ENCODE measurements around the gene FOXN1.

The FOXN1 gene

DNA sequence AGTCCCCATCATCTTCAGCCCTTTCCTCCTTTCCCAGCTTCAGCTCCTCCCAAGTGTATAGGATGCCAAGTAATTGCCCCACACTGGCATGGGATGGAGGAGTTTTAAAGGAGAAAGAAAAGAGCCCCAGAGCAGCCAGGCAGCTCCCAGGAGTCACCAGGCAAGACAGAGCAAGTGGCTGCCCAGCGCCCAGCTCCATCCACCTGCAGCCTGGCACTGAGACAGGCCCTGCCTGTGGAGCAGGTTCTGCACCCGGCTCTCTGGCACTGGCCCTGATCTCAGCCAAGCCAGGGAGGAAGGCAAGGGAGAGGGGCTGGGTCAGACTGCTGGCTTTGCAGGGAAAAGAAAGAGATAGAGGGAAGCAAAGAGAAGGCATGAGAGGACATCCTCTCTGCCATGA is 21.7 kb downstream of the FOXN1 start:
- DNase-seq: no peak

DNA sequence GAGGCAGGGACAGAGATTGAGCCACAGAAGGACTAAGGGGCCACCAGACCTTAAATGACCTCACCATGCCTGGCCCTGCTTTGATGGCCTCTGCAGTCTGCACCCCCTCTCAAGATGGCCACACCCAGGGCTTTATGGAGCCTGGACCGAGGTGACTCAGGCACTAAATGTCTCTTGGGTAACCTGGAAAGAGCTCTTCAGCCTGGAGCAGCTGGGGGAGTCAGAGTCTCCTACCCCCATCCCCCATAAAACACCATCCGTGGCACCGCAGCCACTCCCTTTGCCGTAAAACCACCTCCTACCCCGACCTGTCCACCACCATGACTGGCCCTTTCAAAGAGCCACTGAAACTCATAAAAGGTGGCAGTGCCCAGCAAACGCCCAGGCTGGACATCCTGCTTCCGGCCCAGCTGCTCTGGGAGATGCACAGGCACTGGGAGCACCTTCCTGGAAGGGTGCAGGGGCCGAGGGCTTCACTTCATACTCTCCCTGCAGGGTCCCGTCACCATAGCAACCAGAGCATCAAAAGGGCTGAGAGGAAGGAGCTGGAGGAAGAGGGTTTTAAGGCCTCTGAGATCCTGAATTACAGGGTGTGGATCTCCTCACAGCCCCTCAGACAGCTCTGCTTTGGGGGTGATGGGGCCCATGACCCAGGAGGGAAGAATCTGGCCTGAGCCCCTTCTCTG is 22.3 kb downstream of the FOXN1 start:
- no peak for DNase-seq

DNA sequence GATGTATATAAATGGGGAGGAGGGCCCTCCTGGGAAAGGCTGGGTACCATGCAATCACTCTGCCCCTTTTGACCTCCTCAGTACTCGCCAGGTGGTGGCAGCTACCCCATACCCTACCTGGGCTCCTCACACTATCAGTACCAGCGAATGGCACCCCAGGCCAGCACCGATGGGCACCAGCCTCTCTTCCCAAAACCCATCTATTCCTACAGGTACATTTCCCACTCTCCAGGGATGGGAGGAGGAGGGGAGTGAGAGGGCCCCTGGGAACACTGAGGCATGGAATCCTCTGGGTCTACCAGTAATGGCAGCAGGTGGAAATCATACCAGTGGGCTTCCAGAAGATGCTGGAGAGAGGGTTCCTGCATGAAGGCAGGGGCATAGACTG is 22.9 kb downstream of the FOXN1 start:
- no peak for DNase-seq

DNA sequence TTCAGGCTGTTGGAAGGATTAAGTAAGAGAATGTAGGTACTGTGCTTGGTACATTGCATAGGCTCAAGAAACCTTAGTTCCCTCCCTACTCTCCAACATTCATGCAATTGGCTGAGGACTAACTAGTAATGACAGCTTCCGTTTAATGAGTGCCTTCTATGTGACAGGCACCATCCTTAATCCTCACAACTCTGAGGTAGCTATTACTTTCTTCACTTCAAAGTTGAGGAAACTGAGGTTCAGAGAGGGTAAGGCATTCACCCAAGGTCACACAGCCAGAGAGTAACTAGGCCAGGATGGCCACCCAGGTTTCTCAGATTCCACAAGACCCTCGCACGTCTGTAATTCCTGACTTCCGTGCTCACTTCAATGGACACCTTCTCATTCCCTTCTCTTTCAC is 24.1 kb downstream of the FOXN1 start:
- no peak for DNase-seq

DNA sequence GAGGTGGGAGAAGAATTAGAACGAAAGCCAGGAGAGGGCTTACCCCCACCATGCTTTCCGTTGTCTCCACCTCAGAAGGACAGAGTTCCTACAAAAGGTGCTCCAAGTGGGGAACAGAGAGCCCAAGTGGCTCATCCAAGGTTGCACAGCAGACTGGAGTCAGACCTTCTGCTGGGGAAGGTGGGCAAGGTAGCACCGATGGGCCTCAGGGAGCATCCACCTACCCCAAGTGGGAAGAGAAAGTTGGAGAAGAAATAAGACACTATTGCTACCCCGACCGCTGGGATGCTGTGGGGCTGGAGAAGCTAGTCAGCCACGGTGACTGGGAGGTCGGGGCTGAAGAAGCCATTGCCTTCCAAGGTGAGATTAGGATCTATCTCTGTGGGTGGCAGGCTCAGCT is 24.8 kb downstream of the FOXN1 start:
- no peak for DNase-seq

DNA sequence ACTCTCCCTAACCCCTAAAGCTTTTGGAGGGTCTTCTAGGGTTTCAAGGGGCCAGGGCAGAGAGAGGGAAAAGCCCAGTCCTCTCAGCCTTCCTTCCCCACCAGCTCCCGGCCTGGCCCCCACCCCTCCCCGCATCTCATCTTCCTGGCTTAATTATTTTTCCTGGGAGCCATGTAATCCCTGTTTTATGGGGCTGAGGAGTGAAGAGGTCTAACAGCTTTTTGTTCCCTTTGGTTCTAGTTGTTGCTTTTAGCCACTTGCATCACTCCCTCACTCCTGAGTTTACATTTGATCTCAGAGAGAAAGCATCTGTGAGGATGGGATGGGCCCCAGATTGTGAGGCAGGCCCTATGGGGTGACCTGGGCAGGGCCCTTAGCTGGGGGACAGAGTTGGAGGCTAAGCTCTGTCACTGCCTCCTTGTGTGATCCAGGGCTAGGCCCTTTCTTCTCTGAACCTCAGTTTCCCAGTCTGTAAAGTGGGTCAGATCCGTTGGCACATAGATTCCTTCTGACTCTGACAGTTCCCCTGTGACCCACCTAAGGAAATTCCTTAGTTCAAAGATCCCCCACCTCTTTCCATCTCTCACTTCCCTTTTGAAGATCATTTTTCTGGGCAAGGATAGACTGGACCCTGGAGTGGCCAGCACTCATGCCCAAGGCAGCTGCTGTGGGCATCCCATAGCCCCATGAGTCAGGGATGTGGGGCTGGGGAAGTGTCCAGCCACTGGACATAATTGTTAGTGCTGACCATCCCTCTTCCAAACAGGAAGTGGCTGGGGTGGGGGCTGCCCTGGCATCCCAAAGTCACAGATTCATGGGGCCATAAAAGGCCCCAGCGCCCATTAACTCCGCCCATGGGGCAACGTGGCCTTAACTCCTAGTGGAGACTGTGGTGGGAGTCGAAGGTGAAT is 26.2 kb downstream of the FOXN1 start:
- no peak for DNase-seq

DNA sequence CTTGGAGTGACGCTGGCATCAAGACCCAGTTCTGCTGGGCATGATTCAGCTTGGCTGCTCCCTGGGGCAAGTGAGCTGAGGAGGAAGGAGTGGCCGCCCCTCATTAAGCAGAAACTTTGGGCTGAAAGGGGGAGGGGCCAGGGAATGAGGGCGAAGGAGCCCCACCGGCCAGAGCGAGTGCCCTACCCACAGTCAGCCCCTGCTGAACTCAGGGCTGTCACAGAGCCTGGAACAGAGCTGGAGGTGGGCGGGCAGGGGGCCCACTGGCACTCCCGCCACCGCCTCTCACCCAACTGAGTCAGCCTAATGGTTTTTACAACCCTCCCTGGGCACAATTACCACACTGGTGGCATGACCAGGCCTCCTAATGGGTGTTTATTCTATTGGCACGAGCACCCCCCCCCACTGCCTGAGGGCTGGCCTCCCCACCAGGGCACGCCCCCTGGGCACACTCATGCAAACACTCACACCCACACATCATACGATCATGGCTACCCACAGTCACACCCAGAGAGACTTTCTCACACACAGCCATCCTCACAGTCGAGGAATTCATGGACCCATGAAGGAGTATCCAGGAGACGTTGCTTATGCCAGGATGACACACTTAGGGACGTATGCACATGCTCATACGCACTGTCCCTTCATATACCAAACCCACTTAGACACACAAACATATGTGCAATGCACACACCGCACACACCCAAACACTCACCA is 27.1 kb downstream of the FOXN1 start:
- DNase-seq: no peak

DNA sequence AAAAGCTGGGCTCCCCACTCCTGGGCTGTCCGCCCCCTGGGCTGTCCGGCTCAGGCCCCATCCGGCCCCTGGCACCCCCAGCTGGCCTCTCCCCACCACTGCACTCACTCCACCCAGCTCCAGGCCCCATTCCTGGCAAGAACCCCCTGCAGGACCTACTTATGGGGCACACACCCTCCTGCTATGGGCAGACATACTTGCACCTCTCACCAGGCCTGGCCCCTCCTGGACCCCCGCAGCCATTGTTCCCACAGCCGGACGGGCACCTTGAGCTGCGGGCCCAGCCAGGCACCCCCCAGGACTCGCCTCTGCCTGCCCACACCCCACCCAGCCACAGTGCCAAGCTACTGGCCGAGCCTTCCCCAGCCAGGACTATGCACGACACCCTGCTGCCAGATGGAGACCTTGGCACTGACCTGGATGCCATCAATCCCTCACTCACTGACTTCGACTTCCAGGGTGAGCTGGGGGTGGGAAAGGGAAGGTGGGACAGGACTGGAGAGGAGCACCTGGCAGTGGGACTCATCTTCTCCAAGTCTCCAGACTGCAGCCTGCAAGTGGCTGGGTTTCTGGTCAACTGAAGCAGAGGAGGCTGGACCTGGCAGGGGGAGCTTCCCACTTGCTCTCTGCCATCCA is 28.7 kb downstream of the FOXN1 start:
- no peak for DNase-seq

DNA sequence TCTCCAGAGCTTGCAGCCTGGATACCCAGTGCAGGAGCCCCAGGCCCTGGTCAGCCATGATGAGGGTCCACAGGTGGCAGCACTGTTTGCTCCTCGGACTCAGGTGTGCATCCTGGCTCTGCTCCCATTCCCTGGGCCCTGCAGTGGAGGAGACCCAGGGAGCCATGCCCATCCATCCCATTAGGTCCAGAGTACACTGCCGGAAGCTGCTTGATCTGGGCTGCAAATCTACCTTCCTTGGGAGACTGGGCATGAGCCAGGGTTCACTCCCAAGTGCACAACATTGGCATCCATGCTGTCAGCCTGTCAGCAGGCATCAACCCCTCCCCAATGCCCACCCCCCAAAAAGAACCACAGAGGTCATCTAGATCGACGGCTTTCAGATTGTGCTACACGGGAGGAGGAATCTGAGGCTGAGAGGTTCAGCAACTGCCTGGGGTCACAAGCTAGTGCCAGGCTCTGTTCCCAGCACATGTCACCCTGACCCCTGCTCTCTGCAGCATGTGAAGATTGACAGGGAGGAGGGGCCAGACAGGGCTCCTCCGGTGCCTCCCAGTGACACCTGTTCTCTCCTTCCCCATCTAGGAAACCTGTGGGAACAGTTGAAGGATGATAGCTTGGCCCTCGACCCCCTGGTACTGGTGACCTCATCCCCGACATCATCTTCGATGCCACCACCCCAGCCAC is 30.5 kb downstream of the FOXN1 start:
- no peak for DNase-seq

DNA sequence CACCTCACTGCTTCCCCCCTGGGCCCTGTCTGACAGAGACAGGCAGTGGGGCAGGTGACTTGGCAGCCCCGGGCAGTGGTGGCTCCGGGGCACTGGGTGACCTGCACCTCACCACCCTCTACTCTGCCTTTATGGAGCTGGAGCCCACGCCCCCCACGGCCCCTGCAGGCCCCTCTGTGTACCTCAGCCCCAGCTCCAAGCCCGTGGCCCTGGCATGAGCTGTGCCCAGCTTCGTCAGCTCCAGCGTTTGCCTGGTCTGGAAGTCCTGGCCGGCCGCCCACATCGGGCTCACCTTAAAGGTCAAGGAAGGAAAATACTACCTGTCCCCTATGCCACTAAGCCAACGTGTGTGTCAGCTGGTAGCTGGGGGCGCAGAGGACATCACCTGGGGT is 31.1 kb downstream of the FOXN1 start:
- no peak for DNase-seq

DNA sequence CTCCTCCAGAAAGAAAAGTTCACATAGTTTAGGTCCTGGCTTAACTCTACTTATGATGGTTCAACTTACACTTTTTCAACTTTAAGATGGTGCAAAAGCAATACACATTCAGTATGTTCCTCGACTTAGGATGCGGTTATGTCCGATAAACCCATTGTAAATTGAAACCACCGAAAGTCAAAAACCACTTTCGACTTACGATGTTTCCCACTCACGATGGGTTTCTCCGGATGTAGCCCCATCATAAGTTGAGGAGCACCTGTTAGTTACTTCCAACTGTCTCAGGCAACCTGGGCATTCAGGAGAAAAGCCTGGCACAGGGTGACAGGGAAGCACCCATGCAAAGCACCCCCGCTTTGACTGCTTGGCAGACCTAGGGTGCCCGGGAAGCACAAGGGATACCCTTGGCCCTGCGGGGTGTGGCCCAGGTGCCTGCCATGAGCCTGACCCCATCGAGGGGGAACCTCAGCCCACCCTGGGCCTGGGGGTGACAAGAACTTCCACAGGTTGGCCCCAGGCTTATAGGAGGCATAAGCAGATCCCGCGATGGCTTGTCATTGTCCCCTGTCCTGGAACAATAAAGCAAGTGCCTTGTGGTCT is 32.2 kb downstream of the FOXN1 start:
- no peak for DNase-seq

DNA sequence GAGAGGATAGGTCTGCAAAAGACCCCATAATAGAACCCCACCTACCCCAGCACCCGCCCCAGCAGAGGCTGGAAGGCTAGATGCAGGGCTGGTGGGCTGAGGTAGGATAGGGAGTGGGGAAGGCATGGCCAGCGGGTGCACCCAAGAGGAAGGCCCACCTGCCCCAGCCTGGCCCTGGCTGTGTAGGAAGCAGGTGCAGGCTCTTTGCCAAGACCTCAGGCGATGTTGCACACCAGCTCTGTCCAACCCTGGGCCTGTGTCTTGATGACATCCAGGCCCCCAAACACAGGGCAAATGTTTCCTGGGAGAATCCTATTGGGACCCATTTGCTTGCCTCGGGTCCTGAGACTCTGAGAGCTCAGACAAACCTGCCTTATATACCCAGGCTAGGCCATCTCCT is 34.1 kb downstream of the FOXN1 start:
- no peak for DNase-seq

DNA sequence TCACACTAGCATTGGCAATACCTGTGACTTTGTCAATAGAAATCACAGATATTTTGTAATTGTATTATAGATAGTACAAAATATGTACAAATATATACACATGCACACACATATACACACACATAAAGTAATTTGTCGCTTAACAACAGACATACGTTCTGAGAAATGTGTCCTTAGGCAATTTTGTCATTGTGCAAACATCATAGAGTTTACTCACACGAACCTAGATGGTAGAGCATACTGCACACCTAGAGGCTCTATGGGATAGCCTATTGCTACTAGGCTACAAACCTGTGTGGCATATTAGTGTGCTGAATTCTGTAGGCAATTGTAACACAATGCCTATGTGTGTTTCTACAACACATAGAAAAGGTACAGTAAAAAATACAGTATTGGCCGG is 35.3 kb downstream of the FOXN1 start:
- no peak for DNase-seq

DNA sequence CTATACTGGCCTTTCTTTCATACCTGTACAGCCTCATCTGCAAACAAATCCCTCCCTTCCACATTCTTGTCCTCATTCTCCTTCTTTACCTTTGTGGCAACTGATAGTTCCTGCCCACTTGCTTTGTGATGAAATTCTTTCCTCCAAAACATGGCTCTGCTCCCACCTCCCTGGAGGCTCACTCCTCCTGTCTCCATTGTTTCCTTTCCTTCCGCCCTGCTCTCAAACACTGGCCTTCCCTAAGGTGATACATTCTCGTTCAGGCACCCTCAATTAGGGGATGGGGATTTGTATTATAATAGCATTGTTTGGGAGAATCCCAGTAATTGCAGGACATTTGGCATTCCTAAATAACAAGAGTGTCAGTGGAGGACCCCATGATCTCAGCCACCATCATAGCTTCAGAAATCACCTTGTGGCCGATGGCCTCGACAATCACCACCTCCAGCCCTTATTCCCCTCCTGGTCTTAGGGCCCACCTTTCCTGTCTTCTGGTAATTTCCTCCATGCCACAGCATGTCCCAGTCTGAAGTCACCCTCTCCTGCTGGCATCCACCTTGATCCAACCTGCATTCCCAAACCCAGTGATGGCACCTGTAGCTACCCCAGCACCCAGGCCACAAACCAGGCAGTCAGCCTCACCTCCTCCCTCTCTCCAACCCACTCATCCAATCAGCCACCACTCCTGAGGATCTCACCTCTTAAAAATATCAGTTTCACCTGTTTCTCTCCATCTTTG is 38.4 kb downstream of the FOXN1 start:
- DNase-seq: no peak

DNA sequence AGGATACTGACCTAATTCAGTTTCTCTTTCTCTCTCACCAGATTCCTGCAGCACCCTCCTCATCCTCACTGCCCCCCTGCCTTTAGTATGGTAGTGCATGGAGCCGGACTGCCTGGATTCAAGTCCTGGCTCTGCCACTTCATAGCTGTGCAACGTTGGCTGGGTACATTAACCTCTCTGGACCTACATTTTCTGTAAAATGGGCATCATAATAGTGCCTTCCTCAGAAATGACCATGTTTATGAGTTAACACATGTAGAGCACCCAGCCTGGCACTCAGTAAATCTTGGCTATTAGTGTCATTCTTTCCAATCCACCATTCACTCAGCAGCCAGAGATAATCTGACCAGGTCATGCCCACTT is 39.0 kb downstream of the FOXN1 start:
- no peak for DNase-seq

DNA sequence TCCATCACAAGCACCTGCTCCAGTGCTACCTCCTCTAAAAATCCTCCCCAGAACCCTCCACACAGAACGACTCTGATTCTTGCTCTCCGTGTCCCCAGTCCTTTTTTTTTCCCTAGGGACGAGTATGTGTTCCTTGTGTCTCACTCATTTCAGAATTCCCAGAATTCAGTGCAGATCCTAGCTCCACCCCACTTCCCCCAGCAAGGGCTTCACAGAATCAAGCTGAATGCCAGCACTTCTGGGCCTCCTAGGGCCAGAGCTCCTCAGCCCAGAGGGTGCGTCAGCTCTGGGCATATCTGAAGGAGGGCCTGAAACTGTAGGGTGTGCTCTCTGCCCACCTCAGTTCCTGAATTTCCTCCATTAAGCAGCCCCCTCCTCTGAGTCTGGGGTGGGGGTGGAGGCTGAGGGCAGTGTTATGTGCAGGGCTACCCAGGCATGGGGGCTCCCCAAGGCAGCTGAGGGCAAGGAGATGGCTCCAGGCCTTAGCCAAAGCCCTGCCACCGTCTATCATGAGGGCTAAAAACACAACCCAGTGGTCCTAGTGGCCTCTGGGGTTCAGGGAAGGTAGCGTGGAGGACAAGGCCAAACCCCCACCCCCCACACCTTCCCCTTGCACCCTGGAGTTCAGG is 39.8 kb downstream of the FOXN1 start:
- DNase-seq: no peak

DNA sequence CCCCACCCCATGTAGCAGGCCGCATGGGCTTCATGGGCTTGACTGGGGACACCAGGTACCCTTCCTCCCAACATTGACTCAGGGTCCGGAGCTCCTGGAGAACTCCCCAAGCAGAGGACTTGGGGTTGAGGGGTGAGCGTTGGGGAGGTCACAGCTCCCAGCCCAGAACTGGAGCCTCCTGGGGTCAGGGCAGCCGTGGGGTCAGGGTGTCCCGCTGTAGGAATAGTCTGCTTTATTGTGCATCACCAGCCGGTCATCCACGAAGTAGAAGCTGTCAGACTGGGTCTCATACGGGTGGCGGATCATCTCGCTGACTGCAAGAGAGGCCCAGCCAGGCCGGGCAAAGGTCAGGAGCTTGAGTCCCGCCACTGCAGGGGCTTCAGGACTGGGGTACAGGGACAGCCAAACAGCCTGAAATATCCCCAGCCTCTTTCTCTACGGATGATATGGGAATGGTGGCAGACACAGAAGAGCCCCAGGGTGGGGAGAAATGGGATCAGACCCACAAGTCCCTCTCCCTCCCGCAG is 41.0 kb downstream of the FOXN1 start:
- DNase-seq: no peak

DNA sequence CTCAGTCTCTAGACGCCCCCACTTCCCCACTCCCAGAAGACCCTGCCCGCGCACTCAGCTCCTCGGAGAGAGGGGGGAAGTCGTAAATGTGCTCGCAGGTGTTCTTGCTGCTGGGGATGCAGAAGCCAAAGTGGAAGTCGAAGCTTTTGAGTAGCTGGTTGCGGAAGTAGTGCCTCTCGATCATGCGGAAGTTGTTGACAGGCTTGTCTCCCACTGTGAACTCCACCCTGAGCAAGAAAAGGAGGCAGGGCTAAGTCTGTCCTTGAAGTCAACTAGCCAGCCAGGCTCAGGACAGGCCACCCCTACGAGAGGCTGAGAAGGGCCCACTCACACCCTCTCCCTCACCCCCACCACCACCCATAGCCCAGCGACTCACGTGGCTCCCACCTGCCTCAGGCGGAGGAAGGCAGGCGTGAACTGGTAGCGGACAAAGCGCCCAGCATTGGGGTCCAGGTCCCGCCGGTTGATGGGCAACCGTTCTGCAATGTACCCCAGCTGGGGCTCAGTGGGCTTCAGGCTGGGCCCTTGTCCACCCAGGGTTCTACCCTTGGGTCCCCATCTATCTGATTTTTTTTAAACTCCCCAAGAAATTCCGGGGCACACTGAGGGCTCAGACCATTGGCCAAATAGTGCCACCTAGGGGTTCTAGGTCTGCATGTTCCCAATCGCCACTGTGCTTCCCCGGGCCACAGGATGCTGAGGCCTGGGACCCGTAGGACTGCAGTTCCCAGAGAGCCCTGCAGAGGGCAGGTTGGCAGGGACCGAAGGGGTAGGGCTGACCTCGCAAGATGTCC is 41.7 kb downstream of the FOXN1 start:
- DNase-seq: peak; percentile 28 to 46

DNA sequence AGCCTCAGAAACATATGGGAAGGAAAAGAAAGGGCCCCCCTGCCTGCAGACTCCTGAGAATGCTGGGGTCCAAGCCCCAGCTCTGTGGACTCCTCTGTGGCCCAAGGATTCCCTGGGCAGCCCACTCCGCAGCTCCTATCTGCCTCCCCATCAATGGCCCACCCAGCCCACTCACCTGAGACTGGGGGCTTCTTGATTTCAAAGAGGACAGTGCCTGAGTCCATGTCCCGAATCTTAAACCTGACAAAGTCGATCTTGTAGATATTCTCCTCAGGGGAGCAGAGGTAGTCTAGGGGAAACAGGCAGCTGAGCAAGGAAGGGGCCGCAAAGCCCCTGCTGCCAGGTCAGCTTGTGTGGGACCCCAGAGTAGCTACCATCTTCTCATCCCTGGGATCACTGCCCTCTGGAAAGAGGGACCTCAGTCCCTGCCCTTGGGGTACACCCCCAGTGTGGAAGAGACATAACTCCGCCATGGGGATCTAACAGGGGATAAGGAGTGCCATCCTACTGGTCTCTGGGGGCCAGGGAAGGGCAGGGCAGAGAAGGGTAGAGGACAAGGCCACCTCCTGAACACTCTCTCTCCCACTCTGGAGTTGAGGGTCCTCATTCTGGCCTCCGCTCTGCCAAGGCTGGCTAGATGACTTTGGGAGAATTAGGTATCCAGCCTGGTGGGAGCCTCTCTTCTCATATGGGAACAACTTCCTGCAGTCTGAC is 42.4 kb downstream of the FOXN1 start:
- no peak for DNase-seq
